ENCODE results near the gene CPNE2. TPM values are rescaled to one million over a fixed set of nuclear protein-coding genes. Genes with fewer than 3 reads are reported as not detected.

CPNE2 gene
- total and polyA plus RNA-seq, 2 of the 8 experiments (the other 6 are each of a cell fraction or from before 2014, with no cell fraction given): 10.6 to 39.5 TPM

DNA sequence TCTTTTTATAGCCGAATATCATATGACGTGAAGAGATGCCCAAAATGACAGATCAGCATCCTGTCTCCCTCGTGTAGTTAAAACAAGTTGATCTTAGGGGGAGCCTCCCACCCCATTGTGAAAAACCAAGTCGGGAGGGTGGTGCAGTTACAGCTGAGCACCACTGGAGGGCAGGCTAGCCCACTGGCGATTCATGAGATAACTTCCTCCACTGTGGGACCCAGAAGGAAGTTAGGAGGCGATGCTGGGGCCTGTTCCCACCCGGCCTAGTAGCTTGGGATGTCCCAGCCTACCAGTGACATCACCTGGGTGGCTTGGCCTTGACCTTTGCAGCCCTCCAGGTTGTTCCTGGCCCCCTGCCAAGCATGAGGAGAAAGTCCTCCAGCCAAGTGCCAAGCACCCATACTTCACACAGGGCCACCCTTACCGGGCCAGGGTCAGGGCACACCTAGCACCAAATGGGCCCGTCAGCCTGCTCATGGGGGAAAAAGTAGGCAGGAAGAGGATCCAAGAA lies 8.1 kb upstream of the CPNE2 start:
- Histone ChIP-seq H2AK5ac (ENCODE audit: low read depth, low read length) (no peak overlapping the region), H2AFZ (ENCODE audit: low read length) (peak overlapping the region; percentile 35), H3K23ac (ENCODE audit: insufficient read length) (no peak overlapping the region), H3K27me3 (replicated peaks in 1 of 4; ENCODE audit: control insufficient read depth in 3 of 4, extremely low read depth in 1 of 4, insufficient read depth in 3 of 4, low read length in 3 of 4) (no peaks in the 10 kb centered on the region; a peak in 1 of 7 replicates), H3K27ac (ENCODE audit: low read depth, low read length) (no peak overlapping the region), H3K79me1 (ENCODE audit: low read depth, low read length) (no peaks in the 10 kb centered on the region), H3K23me2 (ENCODE audit: low read depth, low read length) (no peaks in the 10 kb centered on the region), H2BK12ac (ENCODE audit: low read depth, low read length) (no peak overlapping the region), H3K9ac (replicated peaks in 1 of 4; ENCODE audit: extremely low read depth in 1 of 4, low read depth in 3 of 4, low read length in 3 of 4) (no peak overlapping the region), H3K79me2 (ENCODE audit: control insufficient read depth in 1 of 2, insufficient read depth in 2 of 2, low read length in 2 of 2) (no peaks in the 10 kb centered on the region), H3K18ac (ENCODE audit: extremely low read depth, low read length) (no peak overlapping the region), H4K8ac (ENCODE audit: extremely low read depth, insufficient read depth, low read length) (0 out of 2 replicates have a peak overlapping the region, but pooled peaks have one; percentile 53), H4K20me1 (replicated peaks in 1 of 2; ENCODE audit: control insufficient read depth in 1 of 2, insufficient read depth in 2 of 2, low read length in 2 of 2) (no peaks in the 10 kb centered on the region), H3K4me1 (replicated peaks in 1 of 4; ENCODE audit: control insufficient read depth in 3 of 4, insufficient read depth in 4 of 4, low read length in 3 of 4) (peaks cover 0 to 2% (median 0%) of the 10 kb centered on the region in 4 experiments; a peak in 1 of 7 replicates), H4K91ac (replicated peaks; ENCODE audit: insufficient read length, low read length) (no peak overlapping the region), H2BK5ac (ENCODE audit: low read depth, low read length) (no peak overlapping the region), H2BK20ac (ENCODE audit: low read length) (no peak overlapping the region), H3K14ac (ENCODE audit: insufficient read length) (no peak overlapping the region), H3K56ac (replicated peaks; ENCODE audit: insufficient read length, low read depth, low read length) (no peak overlapping the region), H3K4ac (replicated peaks; ENCODE audit: insufficient read length, low read depth, low read length) (no peak overlapping the region), H2BK15ac (ENCODE audit: low read length) (no peak overlapping the region), H3K4me2 (ENCODE audit: insufficient read depth in 1 of 2, low read depth in 2 of 2, low read length in 2 of 2) (no peak overlapping the region), H3K36me3 (ENCODE audit: control insufficient read depth in 2 of 4, insufficient read depth in 4 of 4, low read length in 3 of 4) (no peaks in the 10 kb centered on the region), H3K9me3 (ENCODE audit: insufficient read depth in 2 of 2, low read depth in 1 of 2, low read length in 1 of 2) (no peaks in the 10 kb centered on the region), H3K4me3 (ENCODE audit: extremely low read depth in 1 of 4, insufficient read depth in 2 of 4, low read depth in 3 of 4, low read length in 4 of 4) (no peak overlapping the region), H2BK120ac (replicated peaks; ENCODE audit: low read depth, low read length) (no peak overlapping the region), H4K5ac (ENCODE audit: insufficient read length, low read depth, low read length) (no peak overlapping the region)
- FAIRE-seq: peak; percentile 76
- CTCF ChIA-PET (ENCODE audit: partially characterized antibody): interaction anchor here (0.7 to 7.0 kb wide), 39 partner anchors 8 to 333 kb away, joined by 3 to 100 read pairs (median 4); partner anchors contain the start of gene CPNE2
- WGBS, 2 experiments (ENCODE audit: extremely low coverage in 1 of 2, insufficient coverage in 1 of 2, insufficient read length in 1 of 2, insufficient replicate concordance in 2 of 2, low coverage in 1 of 2, low lambda C conversion rate in 2 of 2, missing lambda C conversion rate in 1 of 2): 34% methylated on average over 9 of the region's 9 CpGs; no CpG with 5 or more reads in 1 of the 2 experiments
- POLR2A ChIA-PET (ENCODE audit: partially characterized antibody): interaction anchor here (0.9 to 1.4 kb wide), 3 partner anchors 9 to 70 kb away, joined by 3 to 6 read pairs (median 3); no protein-coding TSS in a partner anchor
- peak; percentile 53 to 88 for DNase-seq (ENCODE audit: low read depth in 1 of 2, low spot score in 2 of 2)
- TF ChIP-seq SP1 (IDR thresholded peaks at IDR 0.05; ENCODE audit: low read depth, low read length) (no peak), HDAC2 (IDR thresholded peaks at IDR 0.05; ENCODE audit: borderline replicate concordance in 1 of 2, low read depth in 2 of 2, low read length in 2 of 2) (0 out of 4 replicates have a peak, but pooled peaks of 1 of the 2 experiments have one; percentile 35), PHF8 (conservative IDR thresholded peaks at IDR 0.05; ENCODE audit: low read depth, low read length) (no peak), CREB1 (IDR thresholded peaks at IDR 0.05) (peak; percentile 34; the same call in 1 of the 2 replicates), RXRA (IDR thresholded peaks at IDR 0.05; ENCODE audit: insufficient read depth, low read depth, low read length) (no peak), SIN3A (conservative IDR thresholded peaks at IDR 0.05 in 1 of 2, IDR thresholded peaks at IDR 0.05 in 1 of 2; ENCODE audit: low read depth in 1 of 2, low read length in 2 of 2) (peak in 1 of 2 experiments; percentile 70; a peak in 1 of 4 replicates), RAD21 (IDR thresholded peaks at IDR 0.05 in 1 of 2, conservative IDR thresholded peaks at IDR 0.05 in 1 of 2; ENCODE audit: low read depth in 2 of 2, low read length in 2 of 2) (peak; percentile 94 to 95), NRF1 (IDR thresholded peaks at IDR 0.05; ENCODE audit: low read depth, low read length) (no peak)
- TF ChIP-seq, protein P1, sequence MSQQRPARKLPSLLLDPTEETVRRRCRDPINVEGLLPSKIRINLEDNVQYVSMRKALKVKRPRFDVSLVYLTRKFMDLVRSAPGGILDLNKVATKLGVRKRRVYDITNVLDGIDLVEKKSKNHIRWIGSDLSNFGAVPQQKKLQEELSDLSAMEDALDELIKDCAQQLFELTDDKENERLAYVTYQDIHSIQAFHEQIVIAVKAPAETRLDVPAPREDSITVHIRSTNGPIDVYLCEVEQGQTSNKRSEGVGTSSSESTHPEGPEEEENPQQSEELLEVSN (IDR thresholded peaks at IDR 0.05): no peak
- TF ChIP-seq, protein P2, sequence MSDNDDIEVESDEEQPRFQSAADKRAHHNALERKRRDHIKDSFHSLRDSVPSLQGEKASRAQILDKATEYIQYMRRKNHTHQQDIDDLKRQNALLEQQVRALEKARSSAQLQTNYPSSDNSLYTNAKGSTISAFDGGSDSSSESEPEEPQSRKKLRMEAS (IDR thresholded peaks at IDR 0.05): peak; percentile 29; the same call in 1 of the 2 replicates
